ENCODE data around the gene TBL2.
"Not testable (repeated sequence)": the region's sequence is repeated elsewhere in the genome, so short reads cannot be mapped to it uniquely, and the experiment has no call there.

TBL2 gene

DNA sequence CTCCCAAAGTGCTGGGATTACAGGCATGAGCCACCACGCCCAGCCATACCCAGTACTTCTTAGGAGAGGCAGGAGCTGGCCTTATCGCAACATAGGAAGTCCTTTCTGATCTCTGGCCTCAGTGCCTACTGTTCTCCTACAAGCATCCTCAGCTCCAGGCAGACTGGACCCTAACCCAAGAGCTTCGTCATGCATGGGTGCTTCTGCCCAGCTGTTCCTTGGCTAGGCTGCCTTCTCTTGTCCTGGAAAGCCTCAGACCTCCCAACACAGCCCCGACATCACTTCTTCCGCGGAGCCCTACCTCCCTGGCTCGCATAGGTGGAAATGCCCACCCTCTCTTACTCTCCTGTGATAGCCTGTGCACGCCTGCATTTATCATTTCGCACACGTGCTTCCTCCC, 36.7 kb downstream of the TBL2 start:
- no peaks in the 10 kb centered on the region for H3K27me3 ChIP-seq (replicated peaks; ENCODE audit: control insufficient read depth, insufficient read depth, low read length)

DNA sequence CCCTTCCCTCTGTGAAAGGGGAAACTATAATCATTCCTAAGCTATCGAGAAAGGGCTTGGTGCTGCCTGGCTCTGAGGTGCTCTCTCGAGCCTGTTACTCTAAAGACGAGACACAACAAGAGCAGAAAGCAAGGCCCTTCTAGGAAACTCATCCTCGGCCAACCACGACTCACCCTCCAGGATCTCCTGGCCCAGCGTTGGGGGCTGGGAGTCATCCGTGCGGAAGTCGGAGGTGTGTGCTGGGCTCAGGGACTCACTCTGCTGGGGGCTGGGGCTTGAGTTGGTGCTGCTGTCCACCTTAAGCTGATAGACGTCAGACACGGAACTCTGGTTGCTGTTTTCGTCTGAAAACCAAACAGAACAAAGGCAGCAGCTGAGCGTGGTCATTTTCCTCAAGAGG, 38.7 kb downstream of the TBL2 start:
- H3K36me3 ChIP-seq (ENCODE audit: control insufficient read depth, insufficient read depth, low read length) = peaks cover 33% of the 10 kb centered on the region
- TF ChIP-seq CTCF (IDR thresholded peaks at IDR 0.05; ENCODE audit: insufficient read depth, low read length, poor library complexity, severe bottlenecking) = no peak

More for the DNA sequence above, 36.7 kb downstream of the TBL2 start:
- no peak for DNase-seq (ENCODE audit: extremely low read depth, insufficient read length)
- TF ChIP-seq CTCF (IDR thresholded peaks at IDR 0.05; ENCODE audit: insufficient read depth, low read length, poor library complexity, severe bottlenecking) = no peak
- Histone ChIP-seq H3K36me3 (ENCODE audit: control insufficient read depth, insufficient read depth, low read length) (peaks cover 33% of the 10 kb centered on the region), H3K4me3 (replicated peaks; ENCODE audit: low read depth, low read length) (no peak overlapping the region)

GRCh38 chr7:73538510-73538909, 39.9 kb downstream of the TBL2 start:
- DNase-seq (ENCODE audit: extremely low read depth, insufficient read length); H3K27me3 ChIP-seq (replicated peaks; ENCODE audit: control insufficient read depth, insufficient read depth, low read length); H3K4me3 ChIP-seq (replicated peaks; ENCODE audit: low read depth, low read length): not testable (repeated sequence)
- H3K36me3 ChIP-seq (ENCODE audit: control insufficient read depth, insufficient read depth, low read length) = peaks cover 32% of the 10 kb centered on the region

More for the DNA sequence above, 38.7 kb downstream of the TBL2 start:
- Histone ChIP-seq H3K27me3 (replicated peaks; ENCODE audit: control insufficient read depth, insufficient read depth, low read length) (no peaks in the 10 kb centered on the region), H3K4me3 (replicated peaks; ENCODE audit: low read depth, low read length) (no peak overlapping the region)
- no peak for DNase-seq (ENCODE audit: extremely low read depth, insufficient read length)

- no peak for DNase-seq (ENCODE audit: extremely low read depth, insufficient read length)
- H3K27me3 ChIP-seq (replicated peaks; ENCODE audit: control insufficient read depth, insufficient read depth, low read length) = no peaks in the 10 kb centered on the region
- TF ChIP-seq CTCF (IDR thresholded peaks at IDR 0.05; ENCODE audit: insufficient read depth, low read length, poor library complexity, severe bottlenecking) = no peak
- H3K36me3 ChIP-seq (ENCODE audit: control insufficient read depth, insufficient read depth, low read length) = peaks cover 27% of the 10 kb centered on the region
- H3K4me3 ChIP-seq (replicated peaks; ENCODE audit: low read depth, low read length) = no peak overlapping the region
These were observed 41.3 kb downstream of the TBL2 start for GRCh38 chr7:73537051-73537450.

- no peak for TF ChIP-seq CTCF (IDR thresholded peaks at IDR 0.05; ENCODE audit: insufficient read depth, low read length, poor library complexity, severe bottlenecking)
- Histone ChIP-seq H3K27me3 (replicated peaks; ENCODE audit: control insufficient read depth, insufficient read depth, low read length) (no peaks in the 10 kb centered on the region), H3K4me3 (replicated peaks; ENCODE audit: low read depth, low read length) (no peak overlapping the region), H3K36me3 (ENCODE audit: control insufficient read depth, insufficient read depth, low read length) (peaks cover 22% of the 10 kb centered on the region)
- no peak for DNase-seq (ENCODE audit: extremely low read depth, insufficient read length)
These were observed 41.9 kb downstream of the TBL2 start for GRCh38 chr7:73536479-73536878.

GRCh38 chr7:73535918-73536317, 42.5 kb downstream of the TBL2 start:
- not testable (repeated sequence) for H3K4me3 ChIP-seq (replicated peaks; ENCODE audit: low read depth, low read length); DNase-seq (ENCODE audit: extremely low read depth, insufficient read length); H3K27me3 ChIP-seq (replicated peaks; ENCODE audit: control insufficient read depth, insufficient read depth, low read length)
- H3K36me3 ChIP-seq (ENCODE audit: control insufficient read depth, insufficient read depth, low read length) = peaks cover 20% of the 10 kb centered on the region

- Histone ChIP-seq H3K27me3 (replicated peaks; ENCODE audit: control insufficient read depth, insufficient read depth, low read length) (no peaks in the 10 kb centered on the region), H3K36me3 (ENCODE audit: control insufficient read depth, insufficient read depth, low read length) (peaks cover 13% of the 10 kb centered on the region), H3K4me3 (replicated peaks; ENCODE audit: low read depth, low read length) (no peak overlapping the region)
- TF ChIP-seq CTCF (IDR thresholded peaks at IDR 0.05; ENCODE audit: insufficient read depth, low read length, poor library complexity, severe bottlenecking) = no peak
- no peak for DNase-seq (ENCODE audit: extremely low read depth, insufficient read length)
These were observed 44.6 kb downstream of the TBL2 start for GRCh38 chr7:73533742-73534141.
